ENCODE data around the gene FBXO31.
A peak's percentile ranks its signal among the peaks of the same experiment; 100 is the strongest.

FBXO31 gene

DNA sequence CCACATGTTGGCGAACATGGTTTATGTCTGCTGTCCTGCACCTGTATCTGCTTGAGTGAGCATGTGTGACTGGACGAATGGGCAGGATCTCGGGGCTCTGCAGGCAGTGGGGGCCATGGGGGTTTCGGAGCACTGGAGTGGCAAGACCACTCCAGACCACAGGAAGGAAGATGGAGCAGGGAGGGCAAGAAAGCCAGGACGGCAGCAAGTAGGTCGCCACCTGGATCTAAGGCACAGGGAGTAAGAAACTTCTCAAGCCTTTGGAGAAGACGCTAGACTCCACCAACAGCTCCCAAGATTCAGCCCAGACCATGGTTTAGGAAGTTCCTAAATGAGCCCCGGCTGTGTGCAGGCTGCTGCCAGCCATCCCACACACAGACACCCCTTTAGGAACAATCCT lies 33.5 kb downstream of the FBXO31 start:
- peaks cover 49% of the 10 kb centered on the region for H3K36me3 ChIP-seq (ENCODE audit: insufficient read depth, insufficient read length, low read length)
- no peaks in the 10 kb centered on the region for H3K27me3 ChIP-seq (ENCODE audit: insufficient read depth, insufficient read length)
- no peaks in the 10 kb centered on the region for H3K9me3 ChIP-seq (ENCODE audit: insufficient read depth, low read length)
- H3K4me1 ChIP-seq (ENCODE audit: insufficient read depth, insufficient read length), result peaks cover 8% of the 10 kb centered on the region
- H3K9ac ChIP-seq (ENCODE audit: insufficient read length, low read depth), result no peak overlapping the region
- DNase-seq (ENCODE audit: low read depth, low spot score), result no peak
- TF ChIP-seq ZNF274 (IDR thresholded peaks at IDR 0.05; ENCODE audit: low read depth, low read length), result no peak
- no peak for TF ChIP-seq SUZ12 (IDR thresholded peaks at IDR 0.05; ENCODE audit: extremely low read depth, insufficient read depth, insufficient read length)
- TF ChIP-seq YY1 (IDR thresholded peaks at IDR 0.05; ENCODE audit: insufficient read depth, insufficient read length), result no peak
- H3K4me3 ChIP-seq (ENCODE audit: insufficient read length, low read depth), result no peak overlapping the region

DNA sequence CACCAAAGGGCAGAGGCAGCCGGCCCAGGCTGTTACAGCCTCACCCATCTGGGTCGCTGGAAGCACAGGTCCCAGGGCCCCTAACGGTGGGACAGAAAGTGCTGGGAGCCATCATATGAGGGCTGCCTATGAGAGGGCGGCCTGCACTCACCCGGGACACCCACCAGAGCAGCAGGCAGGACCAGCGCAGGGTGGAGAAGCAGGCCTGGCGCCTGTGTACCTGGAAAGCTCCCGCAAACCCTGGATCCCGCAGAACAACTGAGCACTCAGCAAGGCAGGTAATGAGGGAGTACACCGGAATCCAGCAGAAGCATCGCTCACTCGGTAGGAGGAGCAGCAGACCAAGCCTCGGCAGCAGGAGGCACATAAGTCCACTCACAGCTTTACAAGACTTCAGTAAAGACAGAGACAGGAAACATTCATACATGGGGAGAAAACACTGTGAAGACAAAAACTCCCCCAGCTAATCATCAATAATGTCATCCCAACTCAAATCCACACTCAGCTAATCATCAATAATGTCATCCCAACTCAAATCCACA lies 34.9 kb downstream of the FBXO31 start:
- H3K4me3 ChIP-seq (ENCODE audit: insufficient read length, low read depth), result no peak overlapping the region
- no peaks in the 10 kb centered on the region for H3K27me3 ChIP-seq (ENCODE audit: insufficient read depth, insufficient read length)

GRCh38 chr16:87347932-87348615 lies 35.5 kb downstream of the FBXO31 start:
- Histone ChIP-seq H3K36me3 (ENCODE audit: insufficient read depth, insufficient read length, low read length) (peaks cover 49% of the 10 kb centered on the region), H3K4me1 (ENCODE audit: insufficient read depth, insufficient read length) (peaks cover 13% of the 10 kb centered on the region), H3K27me3 (ENCODE audit: insufficient read depth, insufficient read length) (no peaks in the 10 kb centered on the region), H3K4me3 (ENCODE audit: insufficient read length, low read depth) (no peak overlapping the region), H3K9ac (ENCODE audit: insufficient read length, low read depth) (no peak overlapping the region), H3K9me3 (ENCODE audit: insufficient read depth, low read length) (no peaks in the 10 kb centered on the region)
- DNase-seq (ENCODE audit: low read depth, low spot score), result no peak
- TF ChIP-seq ZNF274 (IDR thresholded peaks at IDR 0.05; ENCODE audit: low read depth, low read length) (no peak), YY1 (IDR thresholded peaks at IDR 0.05; ENCODE audit: insufficient read depth, insufficient read length) (no peak), SUZ12 (IDR thresholded peaks at IDR 0.05; ENCODE audit: extremely low read depth, insufficient read depth, insufficient read length) (no peak)

More for the DNA sequence above, 34.9 kb downstream of the FBXO31 start:
- H3K9ac ChIP-seq (ENCODE audit: insufficient read length, low read depth), result no peak overlapping the region
- TF ChIP-seq SUZ12 (IDR thresholded peaks at IDR 0.05; ENCODE audit: extremely low read depth, insufficient read depth, insufficient read length) (no peak), YY1 (IDR thresholded peaks at IDR 0.05; ENCODE audit: insufficient read depth, insufficient read length) (no peak)
- no peak for DNase-seq (ENCODE audit: low read depth, low spot score)
- peaks cover 48% of the 10 kb centered on the region for H3K36me3 ChIP-seq (ENCODE audit: insufficient read depth, insufficient read length, low read length)
- H3K4me1 ChIP-seq (ENCODE audit: insufficient read depth, insufficient read length), result peaks cover 8% of the 10 kb centered on the region
- H3K9me3 ChIP-seq (ENCODE audit: insufficient read depth, low read length), result no peaks in the 10 kb centered on the region

DNA sequence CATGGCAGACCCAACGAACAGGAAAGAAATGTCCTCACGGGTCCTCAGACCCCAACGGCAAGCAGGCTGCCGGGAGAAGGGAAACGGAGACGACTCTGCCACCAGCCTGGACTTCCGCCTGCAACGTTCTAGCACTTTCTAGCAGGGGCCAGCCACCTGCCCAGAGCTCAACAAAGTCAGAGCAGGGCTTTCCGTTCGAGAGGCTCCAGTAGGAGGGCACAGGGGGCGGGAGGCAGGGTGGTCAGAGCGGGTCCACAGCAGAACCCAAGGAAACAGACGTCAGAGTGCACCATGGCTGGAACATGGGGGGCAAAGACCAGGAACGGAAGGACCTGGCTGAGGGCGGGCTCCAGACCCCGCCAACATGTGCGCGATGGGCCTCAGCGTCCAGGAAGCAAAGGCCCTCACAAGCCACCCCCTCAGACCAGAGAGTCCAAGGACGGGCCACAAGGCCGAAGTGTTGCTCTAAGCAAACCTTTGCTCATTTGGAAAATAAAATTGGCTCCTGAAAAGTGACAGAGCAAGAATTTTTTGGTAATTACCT lies 37.0 kb downstream of the FBXO31 start:
- Histone ChIP-seq H3K4me1 (ENCODE audit: insufficient read depth, insufficient read length) (peaks cover 13% of the 10 kb centered on the region), H3K27me3 (ENCODE audit: insufficient read depth, insufficient read length) (no peaks in the 10 kb centered on the region), H3K36me3 (ENCODE audit: insufficient read depth, insufficient read length, low read length) (peaks cover 58% of the 10 kb centered on the region), H3K9me3 (ENCODE audit: insufficient read depth, low read length) (no peaks in the 10 kb centered on the region), H3K9ac (ENCODE audit: insufficient read length, low read depth) (no peak overlapping the region), H3K4me3 (ENCODE audit: insufficient read length, low read depth) (no peak overlapping the region)
- no peak for DNase-seq (ENCODE audit: low read depth, low spot score)
- TF ChIP-seq YY1 (IDR thresholded peaks at IDR 0.05; ENCODE audit: insufficient read depth, insufficient read length), result no peak
- no peak for TF ChIP-seq ZNF274 (IDR thresholded peaks at IDR 0.05; ENCODE audit: low read depth, low read length)
- TF ChIP-seq SUZ12 (IDR thresholded peaks at IDR 0.05; ENCODE audit: extremely low read depth, insufficient read depth, insufficient read length), result no peak

GRCh38 chr16:87345726-87346424 lies 37.7 kb downstream of the FBXO31 start:
- peaks cover 59% of the 10 kb centered on the region for H3K36me3 ChIP-seq (ENCODE audit: insufficient read depth, insufficient read length, low read length)
- H3K4me3 ChIP-seq (ENCODE audit: insufficient read length, low read depth), result no peak overlapping the region
- DNase-seq (ENCODE audit: low read depth, low spot score), result no peak
- TF ChIP-seq SUZ12 (IDR thresholded peaks at IDR 0.05; ENCODE audit: extremely low read depth, insufficient read depth, insufficient read length) (no peak), YY1 (IDR thresholded peaks at IDR 0.05; ENCODE audit: insufficient read depth, insufficient read length) (no peak), ZNF274 (IDR thresholded peaks at IDR 0.05; ENCODE audit: low read depth, low read length) (no peak)
- peaks cover 13% of the 10 kb centered on the region for H3K4me1 ChIP-seq (ENCODE audit: insufficient read depth, insufficient read length)
- H3K9ac ChIP-seq (ENCODE audit: insufficient read length, low read depth), result no peak overlapping the region
- H3K9me3 ChIP-seq (ENCODE audit: insufficient read depth, low read length), result no peaks in the 10 kb centered on the region
- no peaks in the 10 kb centered on the region for H3K27me3 ChIP-seq (ENCODE audit: insufficient read depth, insufficient read length)

GRCh38 chr16:87344931-87345631 lies 38.5 kb downstream of the FBXO31 start:
- Histone ChIP-seq H3K27me3 (ENCODE audit: insufficient read depth, insufficient read length) (no peaks in the 10 kb centered on the region), H3K9ac (ENCODE audit: insufficient read length, low read depth) (peak overlapping the region; percentile 53), H3K36me3 (ENCODE audit: insufficient read depth, insufficient read length, low read length) (peaks cover 63% of the 10 kb centered on the region), H3K4me1 (ENCODE audit: insufficient read depth, insufficient read length) (peaks cover 13% of the 10 kb centered on the region), H3K4me3 (ENCODE audit: insufficient read length, low read depth) (no peak overlapping the region), H3K9me3 (ENCODE audit: insufficient read depth, low read length) (no peaks in the 10 kb centered on the region)
- no peak for TF ChIP-seq YY1 (IDR thresholded peaks at IDR 0.05; ENCODE audit: insufficient read depth, insufficient read length)
- no peak for TF ChIP-seq SUZ12 (IDR thresholded peaks at IDR 0.05; ENCODE audit: extremely low read depth, insufficient read depth, insufficient read length)
- TF ChIP-seq ZNF274 (IDR thresholded peaks at IDR 0.05; ENCODE audit: low read depth, low read length), result no peak
- no peak for DNase-seq (ENCODE audit: low read depth, low spot score)
